ENCODE results near the gene ALPP.
"Not testable (repeated sequence)": the region's sequence is repeated elsewhere in the genome, so short reads cannot be mapped to it uniquely, and the experiment has no call there.

The ALPP gene

DNA sequence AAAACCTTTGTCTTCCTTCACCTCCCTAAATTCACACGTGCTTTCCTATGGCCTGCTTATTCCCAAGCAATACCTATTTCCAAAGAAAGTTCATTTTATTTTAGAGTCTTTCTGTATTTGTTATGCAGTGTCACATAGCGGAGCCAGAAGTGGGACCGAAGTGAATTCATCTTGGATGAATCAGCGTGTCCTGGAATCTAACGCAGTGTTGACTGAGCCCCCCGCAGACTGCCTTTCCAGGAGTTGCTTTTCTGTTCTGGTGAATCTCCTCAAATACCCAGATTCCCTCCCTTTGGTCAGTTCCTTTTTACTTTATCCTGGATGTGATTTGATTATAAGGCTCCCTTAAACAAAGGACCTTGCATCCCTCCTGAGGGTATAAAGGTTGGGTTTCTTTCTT, 10.8 kb downstream of the ALPP start:
- Histone ChIP-seq H3K27me3 (ENCODE audit: control insufficient read depth, insufficient read depth, low read length) (peaks cover 13% of the 10 kb centered on the region), H3K9me3 (ENCODE audit: control insufficient read depth, insufficient read depth, low read length) (no peaks in the 10 kb centered on the region), H3K4me1 (ENCODE audit: control insufficient read depth, insufficient read depth, low read length) (peaks cover 4% of the 10 kb centered on the region), H3K9ac (ENCODE audit: low read depth, low read length) (no peak overlapping the region), H3K4me3 (ENCODE audit: low read depth, low read length) (no peak overlapping the region), H3K36me3 (ENCODE audit: control insufficient read depth, insufficient read depth, low read length) (no peaks in the 10 kb centered on the region)

DNA sequence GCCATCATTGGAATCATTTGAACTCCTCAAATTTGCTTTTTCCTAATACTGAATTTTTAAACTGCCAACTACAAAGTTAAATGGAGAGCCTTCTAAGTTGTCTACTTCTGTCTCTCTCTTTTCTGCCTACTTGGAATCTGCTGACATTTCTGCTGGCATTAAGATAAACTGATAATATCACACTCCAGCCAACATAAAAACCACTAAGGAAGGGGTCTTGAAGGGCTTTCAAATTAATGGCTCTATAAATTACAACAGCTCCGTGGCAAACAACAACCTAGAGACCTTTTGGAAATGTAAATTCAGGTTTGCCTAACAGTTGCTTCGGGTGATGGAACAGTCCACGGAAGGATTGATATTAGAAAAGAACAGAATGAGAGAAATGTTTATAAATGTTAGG, 12.1 kb downstream of the ALPP start:
- Histone ChIP-seq H3K4me3 (ENCODE audit: low read depth, low read length) (no peak overlapping the region), H3K36me3 (ENCODE audit: control insufficient read depth, insufficient read depth, low read length) (no peaks in the 10 kb centered on the region), H3K4me1 (ENCODE audit: control insufficient read depth, insufficient read depth, low read length) (peaks cover 4% of the 10 kb centered on the region), H3K9me3 (ENCODE audit: control insufficient read depth, insufficient read depth, low read length) (no peaks in the 10 kb centered on the region), H3K27me3 (ENCODE audit: control insufficient read depth, insufficient read depth, low read length) (peaks cover 10% of the 10 kb centered on the region), H3K9ac (ENCODE audit: low read depth, low read length) (no peak overlapping the region)

- peaks cover 4% of the 10 kb centered on the region for H3K4me1 ChIP-seq (ENCODE audit: control insufficient read depth, insufficient read depth, low read length)
- no peak overlapping the region for H3K9ac ChIP-seq (ENCODE audit: low read depth, low read length)
- H3K4me3 ChIP-seq (ENCODE audit: low read depth, low read length): no peak overlapping the region
- H3K9me3 ChIP-seq (ENCODE audit: control insufficient read depth, insufficient read depth, low read length): no peaks in the 10 kb centered on the region
- H3K27me3 ChIP-seq (ENCODE audit: control insufficient read depth, insufficient read depth, low read length): no peaks in the 10 kb centered on the region
- no peaks in the 10 kb centered on the region for H3K36me3 ChIP-seq (ENCODE audit: control insufficient read depth, insufficient read depth, low read length)
Observed at GRCh38 chr2:232393556-232393955, 15.0 kb downstream of the ALPP start.

DNA sequence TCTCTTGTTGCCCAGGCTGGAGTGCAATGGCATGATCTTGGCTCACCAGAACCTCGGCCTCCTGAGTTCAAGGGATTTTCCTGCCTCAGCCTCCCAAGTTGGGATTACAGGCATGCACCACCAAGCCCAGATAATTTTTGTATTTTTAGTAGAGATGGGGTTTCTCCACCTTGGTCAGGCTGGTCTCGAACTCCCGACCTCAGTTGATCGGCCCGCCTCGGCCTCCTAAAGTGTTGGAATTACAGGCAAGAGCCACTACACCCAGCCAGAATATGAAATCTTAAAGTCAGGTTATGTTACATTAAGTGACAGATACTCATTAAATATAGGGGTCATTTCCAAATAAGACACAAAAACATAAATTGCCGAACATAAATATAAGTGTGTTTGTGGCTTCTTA, 15.9 kb downstream of the ALPP start:
- not testable (repeated sequence) for H3K4me1 ChIP-seq (ENCODE audit: control insufficient read depth, insufficient read depth, low read length); H3K36me3 ChIP-seq (ENCODE audit: control insufficient read depth, insufficient read depth, low read length); H3K27me3 ChIP-seq (ENCODE audit: control insufficient read depth, insufficient read depth, low read length); H3K9me3 ChIP-seq (ENCODE audit: control insufficient read depth, insufficient read depth, low read length); H3K4me3 ChIP-seq (ENCODE audit: low read depth, low read length); H3K9ac ChIP-seq (ENCODE audit: low read depth, low read length)

DNA sequence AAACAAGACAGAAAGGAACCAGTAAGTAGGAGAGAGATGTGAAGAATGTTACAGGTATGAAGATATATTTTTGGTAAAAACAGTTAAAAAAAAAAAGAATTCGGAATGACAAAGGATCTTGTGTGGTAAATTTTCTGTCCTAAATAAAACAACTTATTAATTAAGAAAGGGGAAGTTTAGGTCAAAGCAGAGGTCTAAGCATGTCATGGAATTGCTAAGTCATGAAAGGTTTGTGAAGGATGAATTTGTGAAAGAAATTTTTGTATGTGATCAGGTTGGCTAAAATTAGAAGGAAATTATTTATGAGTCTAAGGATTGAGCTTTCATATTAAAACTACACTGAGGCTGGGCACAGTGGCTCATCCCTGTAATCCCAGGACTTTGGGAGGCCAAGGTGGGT, 17.0 kb downstream of the ALPP start:
- Histone ChIP-seq H3K4me3 (ENCODE audit: low read depth, low read length) (no peak overlapping the region), H3K4me1 (ENCODE audit: control insufficient read depth, insufficient read depth, low read length) (no peaks in the 10 kb centered on the region), H3K9me3 (ENCODE audit: control insufficient read depth, insufficient read depth, low read length) (no peaks in the 10 kb centered on the region), H3K9ac (ENCODE audit: low read depth, low read length) (no peak overlapping the region), H3K27me3 (ENCODE audit: control insufficient read depth, insufficient read depth, low read length) (no peaks in the 10 kb centered on the region), H3K36me3 (ENCODE audit: control insufficient read depth, insufficient read depth, low read length) (no peaks in the 10 kb centered on the region)

- no peaks in the 10 kb centered on the region for H3K27me3 ChIP-seq (ENCODE audit: control insufficient read depth, insufficient read depth, low read length)
- no peak overlapping the region for H3K9ac ChIP-seq (ENCODE audit: low read depth, low read length)
- H3K9me3 ChIP-seq (ENCODE audit: control insufficient read depth, insufficient read depth, low read length): no peaks in the 10 kb centered on the region
- H3K4me1 ChIP-seq (ENCODE audit: control insufficient read depth, insufficient read depth, low read length): no peaks in the 10 kb centered on the region
- H3K4me3 ChIP-seq (ENCODE audit: low read depth, low read length): no peak overlapping the region
- no peaks in the 10 kb centered on the region for H3K36me3 ChIP-seq (ENCODE audit: control insufficient read depth, insufficient read depth, low read length)
Observed at GRCh38 chr2:232396683-232397082, 18.1 kb downstream of the ALPP start.

- H3K4me1 ChIP-seq (ENCODE audit: control insufficient read depth, insufficient read depth, low read length): no peaks in the 10 kb centered on the region
- H3K27me3 ChIP-seq (ENCODE audit: control insufficient read depth, insufficient read depth, low read length): no peaks in the 10 kb centered on the region
- H3K36me3 ChIP-seq (ENCODE audit: control insufficient read depth, insufficient read depth, low read length): peaks cover 4% of the 10 kb centered on the region
- H3K9ac ChIP-seq (ENCODE audit: low read depth, low read length): no peak overlapping the region
- H3K4me3 ChIP-seq (ENCODE audit: low read depth, low read length): no peak overlapping the region
- H3K9me3 ChIP-seq (ENCODE audit: control insufficient read depth, insufficient read depth, low read length): no peaks in the 10 kb centered on the region
Observed at GRCh38 chr2:232398293-232399034, 19.9 kb downstream of the ALPP start.

DNA sequence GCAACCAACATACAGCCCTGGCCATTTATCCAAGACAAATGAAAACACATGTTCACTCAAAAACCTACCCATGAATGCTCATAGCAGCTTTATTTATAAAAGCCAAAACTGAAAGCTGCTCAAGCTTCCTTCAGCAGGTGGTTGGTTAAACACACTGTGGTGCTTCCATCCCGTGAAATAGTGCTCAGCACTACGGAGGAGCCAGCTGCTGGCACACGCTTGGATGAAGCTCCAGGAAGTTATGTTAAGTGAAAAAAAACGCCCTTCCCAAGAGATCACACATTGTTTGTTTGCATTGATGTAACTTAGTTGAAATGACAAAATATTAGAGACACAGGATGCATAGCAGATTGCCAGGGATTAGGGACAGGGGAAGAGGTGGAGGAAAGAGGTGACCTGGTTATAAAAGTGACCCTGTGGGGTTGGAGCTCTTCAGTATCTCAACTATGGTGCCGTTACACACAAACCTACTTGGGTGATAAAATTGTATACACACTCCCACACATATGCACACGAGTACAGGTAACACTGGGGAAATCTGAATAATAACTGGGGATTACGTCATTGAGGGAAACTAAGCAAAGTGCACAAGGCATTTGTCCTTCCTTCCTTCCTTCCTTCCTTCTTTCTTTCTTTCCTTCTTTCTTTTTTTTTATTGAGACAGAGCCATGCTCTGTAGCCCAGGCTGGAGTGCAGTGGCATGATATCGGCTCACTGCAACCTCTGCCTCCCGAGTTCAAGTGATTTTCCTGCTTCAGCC, 21.9 kb downstream of the ALPP start:
- Histone ChIP-seq H3K36me3 (ENCODE audit: control insufficient read depth, insufficient read depth, low read length) (peaks cover 6% of the 10 kb centered on the region), H3K4me1 (ENCODE audit: control insufficient read depth, insufficient read depth, low read length) (no peaks in the 10 kb centered on the region), H3K27me3 (ENCODE audit: control insufficient read depth, insufficient read depth, low read length) (no peaks in the 10 kb centered on the region), H3K4me3 (ENCODE audit: low read depth, low read length) (no peak overlapping the region), H3K9ac (ENCODE audit: low read depth, low read length) (no peak overlapping the region), H3K9me3 (ENCODE audit: control insufficient read depth, insufficient read depth, low read length) (no peaks in the 10 kb centered on the region)

- H3K27me3 ChIP-seq (ENCODE audit: control insufficient read depth, insufficient read depth, low read length): no peaks in the 10 kb centered on the region
- H3K36me3 ChIP-seq (ENCODE audit: control insufficient read depth, insufficient read depth, low read length): peaks cover 13% of the 10 kb centered on the region
- no peak overlapping the region for H3K4me3 ChIP-seq (ENCODE audit: low read depth, low read length)
- H3K4me1 ChIP-seq (ENCODE audit: control insufficient read depth, insufficient read depth, low read length): no peaks in the 10 kb centered on the region
- H3K9ac ChIP-seq (ENCODE audit: low read depth, low read length): no peak overlapping the region
- H3K9me3 ChIP-seq (ENCODE audit: control insufficient read depth, insufficient read depth, low read length): no peaks in the 10 kb centered on the region
Observed at GRCh38 chr2:232402518-232402917, 24.0 kb downstream of the ALPP start.

GRCh38 chr2:232405943-232406510, 27.5 kb downstream of the ALPP start:
- Histone ChIP-seq H3K4me1 (ENCODE audit: control insufficient read depth, insufficient read depth, low read length) (no peaks in the 10 kb centered on the region), H3K27me3 (ENCODE audit: control insufficient read depth, insufficient read depth, low read length) (no peaks in the 10 kb centered on the region), H3K9me3 (ENCODE audit: control insufficient read depth, insufficient read depth, low read length) (no peaks in the 10 kb centered on the region), H3K9ac (ENCODE audit: low read depth, low read length) (no peak overlapping the region), H3K4me3 (ENCODE audit: low read depth, low read length) (no peak overlapping the region), H3K36me3 (ENCODE audit: control insufficient read depth, insufficient read depth, low read length) (peaks cover 22% of the 10 kb centered on the region)

- H3K9me3 ChIP-seq (ENCODE audit: control insufficient read depth, insufficient read depth, low read length): no peaks in the 10 kb centered on the region
- no peaks in the 10 kb centered on the region for H3K27me3 ChIP-seq (ENCODE audit: control insufficient read depth, insufficient read depth, low read length)
- H3K9ac ChIP-seq (ENCODE audit: low read depth, low read length): no peak within 1 kb of the TSS
- no peak within 1 kb of the TSS for H3K4me3 ChIP-seq (ENCODE audit: low read depth, low read length)
- peaks cover 22% of the 10 kb centered on the region for H3K36me3 ChIP-seq (ENCODE audit: control insufficient read depth, insufficient read depth, low read length)
- H3K4me1 ChIP-seq (ENCODE audit: control insufficient read depth, insufficient read depth, low read length): no peaks in the 10 kb centered on the region
Observed at GRCh38 chr2:232406556-232407310, 28.2 kb downstream of the ALPP start, which contains the start of gene ALPG. Gene ALPG (plus strand): TSS chr2:232406844. CDS start chr2:232406895, 51 bp downstream.
